Left lobe of liver (tissue), 2 donors: ENCODE data around the gene IL13RA1. TPM values are rescaled to one million over a fixed set of nuclear protein-coding genes. Genes with fewer than 3 reads are reported as not detected.
"Not testable (repeated sequence)": the region's sequence is repeated elsewhere in the genome, so short reads cannot be mapped to it uniquely, and the experiment has no call there.

Source experiments
- ATAC-seq: fragments of 200-7000 bp; cut with Tn5 transposase; one replicate; pipeline ENCODE4 v1.9.1; 2020; ENCODE audit warnings: mild to moderate bottlenecking, moderate library complexity
- DNase-seq: peaks from one replicate; pipeline ENCODE4 v3.0.0-alpha.2; 2020; ENCODE audit warnings: low spot score
- total RNA-seq: library from RNA; stranded (reverse); gene quantifications from one replicate; pipeline ENCODE4 v1.2.1, GENCODE V29; 2021
- donor health status: DM: no; HTN: no; CAD: no; lungs with moderate emphysema.
- donor health status: DM: no; HTN: yes; CAD: no.

IL13RA1 gene
- total RNA-seq, 1 donor from 2014 or later, result 72.5 TPM

DNA sequence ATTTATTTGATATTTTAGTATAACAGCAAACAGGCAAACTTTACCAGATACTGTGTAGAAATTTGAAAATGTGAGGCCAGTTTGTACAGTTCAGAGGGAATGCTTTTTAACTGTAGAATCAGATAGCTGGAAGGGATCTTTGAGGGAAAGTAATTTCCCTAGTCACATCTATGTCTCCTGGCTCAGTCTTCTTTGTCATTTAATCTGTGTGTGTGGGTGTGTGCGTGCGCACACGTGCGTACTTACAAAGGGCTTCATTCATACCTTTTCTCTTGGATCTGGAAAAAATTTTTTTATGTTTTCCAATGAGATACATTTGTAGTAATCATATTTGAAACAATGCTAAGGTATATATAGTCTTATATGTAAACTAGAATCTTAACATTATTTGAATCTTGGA is 44.6 kb downstream of the IL13RA1 start:
- no peak for DNase-seq
- no peak for ATAC-seq

DNA sequence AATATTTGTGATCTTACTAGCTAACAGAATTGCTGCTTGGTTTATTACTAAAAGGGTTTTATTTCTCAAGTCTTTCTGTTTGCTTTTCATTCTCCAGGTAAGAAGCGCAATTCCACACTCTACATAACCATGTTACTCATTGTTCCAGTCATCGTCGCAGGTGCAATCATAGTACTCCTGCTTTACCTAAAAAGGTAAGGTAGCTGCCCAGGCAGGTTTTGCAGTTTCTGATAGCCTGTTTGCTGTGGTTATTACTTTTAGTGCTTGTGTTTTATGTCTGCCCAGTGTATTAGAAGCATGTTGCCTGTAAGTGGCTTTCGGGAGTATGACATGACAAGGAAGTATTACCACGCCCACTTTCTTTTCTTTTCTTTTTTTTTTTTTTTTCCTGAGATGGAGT is 46.4 kb downstream of the IL13RA1 start:
- ATAC-seq (no peak), DNase-seq (no peak)

GRCh38 chrX:118779581-118779980 is 52.2 kb downstream of the IL13RA1 start:
- ATAC-seq (no peak), DNase-seq (no peak)

DNA sequence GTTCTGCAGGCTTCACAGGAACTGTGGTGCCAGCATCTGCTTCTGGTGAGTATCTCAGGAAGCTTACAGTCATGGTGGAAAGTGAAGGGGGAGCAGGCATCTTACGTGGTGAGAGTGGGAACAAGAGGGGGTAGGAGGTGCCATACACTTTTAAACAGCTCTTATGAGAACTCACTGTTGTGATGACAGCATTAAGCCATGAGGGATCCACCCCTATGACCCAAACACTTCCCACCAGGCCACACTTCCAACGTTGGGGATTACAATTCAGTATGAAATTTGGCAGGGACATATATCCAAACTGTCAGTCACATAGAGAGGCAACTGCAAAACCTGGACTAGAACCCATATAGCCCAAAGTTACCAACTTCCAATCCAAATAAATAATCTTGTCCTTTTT is 53.1 kb downstream of the IL13RA1 start:
- DNase-seq, result no peak

GRCh38 chrX:118780911-118781310 is 53.5 kb downstream of the IL13RA1 start:
- ATAC-seq (no peak), DNase-seq (no peak)

More for the DNA sequence above, 53.1 kb downstream of the IL13RA1 start:
- no peak for ATAC-seq

- ATAC-seq (no peak), DNase-seq (no peak)
Measured at GRCh38 chrX:118795528-118796280, 68.3 kb downstream of the IL13RA1 start.

- ATAC-seq, result no peak
- no peak for DNase-seq
Measured at GRCh38 chrX:118802857-118803256, 75.5 kb downstream of the IL13RA1 start.

- ATAC-seq (peak; percentile 90), DNase-seq (peak; percentile 45)
Measured at GRCh38 chrX:118807151-118808017, 80.0 kb downstream of the IL13RA1 start.

GRCh38 chrX:118817257-118817656 is 89.9 kb downstream of the IL13RA1 start:
- not testable (repeated sequence) for DNase-seq, ATAC-seq

DNA sequence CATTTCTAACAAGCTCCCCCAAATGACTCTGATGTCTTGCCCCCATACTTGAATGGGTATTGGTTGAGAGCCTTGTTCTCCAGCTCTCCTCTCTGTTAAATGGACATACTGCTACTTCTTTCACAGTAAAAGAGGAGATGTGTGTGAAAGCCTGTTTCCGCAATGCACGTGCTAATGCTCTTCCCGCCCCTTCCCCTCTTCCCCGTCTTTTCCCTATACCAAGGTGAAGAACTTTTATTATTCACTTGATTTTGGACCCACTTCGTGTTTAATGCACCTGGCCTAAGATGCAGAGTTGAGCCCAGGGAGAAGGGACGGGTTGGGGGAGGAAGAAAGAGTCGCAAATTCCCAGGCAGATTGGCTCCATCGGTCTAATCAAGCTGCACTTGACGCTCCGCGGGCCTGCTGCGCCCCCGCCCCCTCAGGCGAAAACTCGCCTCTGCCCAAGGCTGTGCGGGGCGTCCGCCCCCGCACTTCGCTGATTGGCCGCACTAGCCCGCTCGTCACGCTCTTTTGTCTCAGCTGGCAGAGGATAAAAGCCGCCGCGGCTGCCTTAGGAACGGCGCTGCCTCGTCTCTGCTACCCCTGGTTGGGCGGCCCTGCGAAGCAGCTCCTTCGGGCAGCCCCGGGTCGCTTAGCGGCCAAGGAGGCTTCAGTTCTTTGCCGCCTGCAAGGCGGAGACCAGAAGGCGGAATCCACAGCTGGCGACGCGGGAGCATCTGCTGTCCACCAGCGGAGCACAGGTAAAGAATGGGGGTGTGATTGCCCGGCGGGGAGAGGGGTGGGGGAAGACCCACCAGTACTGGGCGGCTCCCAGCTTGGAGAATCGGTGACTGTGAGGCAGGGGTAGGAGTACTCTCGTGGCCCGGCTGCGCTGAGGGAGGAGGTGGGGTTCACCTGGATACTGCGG is 96.1 kb downstream of the IL13RA1 start, which contains the start of gene ZCCHC12:
ZCCHC12 (plus strand) TSS at position 562 of the 910 bp plus-strand sequence. CDS start 1,421 bp downstream, outside the sequence.
- DNase-seq, result no peak
- peak; percentile 61 for ATAC-seq

- no peak for DNase-seq
- no peak for ATAC-seq
Measured at GRCh38 chrX:118824173-118824730, 96.8 kb downstream of the IL13RA1 start.

DNA sequence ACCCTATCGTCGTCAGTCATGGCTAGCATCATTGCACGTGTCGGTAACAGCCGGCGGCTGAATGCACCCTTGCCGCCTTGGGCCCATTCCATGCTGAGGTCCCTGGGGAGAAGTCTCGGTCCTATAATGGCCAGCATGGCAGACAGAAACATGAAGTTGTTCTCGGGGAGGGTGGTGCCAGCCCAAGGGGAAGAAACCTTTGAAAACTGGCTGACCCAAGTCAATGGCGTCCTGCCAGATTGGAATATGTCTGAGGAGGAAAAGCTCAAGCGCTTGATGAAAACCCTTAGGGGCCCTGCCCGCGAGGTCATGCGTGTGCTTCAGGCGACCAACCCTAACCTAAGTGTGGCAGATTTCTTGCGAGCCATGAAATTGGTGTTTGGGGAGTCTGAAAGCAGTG is 97.8 kb downstream of the IL13RA1 start:
- ATAC-seq, result no peak

DNA sequence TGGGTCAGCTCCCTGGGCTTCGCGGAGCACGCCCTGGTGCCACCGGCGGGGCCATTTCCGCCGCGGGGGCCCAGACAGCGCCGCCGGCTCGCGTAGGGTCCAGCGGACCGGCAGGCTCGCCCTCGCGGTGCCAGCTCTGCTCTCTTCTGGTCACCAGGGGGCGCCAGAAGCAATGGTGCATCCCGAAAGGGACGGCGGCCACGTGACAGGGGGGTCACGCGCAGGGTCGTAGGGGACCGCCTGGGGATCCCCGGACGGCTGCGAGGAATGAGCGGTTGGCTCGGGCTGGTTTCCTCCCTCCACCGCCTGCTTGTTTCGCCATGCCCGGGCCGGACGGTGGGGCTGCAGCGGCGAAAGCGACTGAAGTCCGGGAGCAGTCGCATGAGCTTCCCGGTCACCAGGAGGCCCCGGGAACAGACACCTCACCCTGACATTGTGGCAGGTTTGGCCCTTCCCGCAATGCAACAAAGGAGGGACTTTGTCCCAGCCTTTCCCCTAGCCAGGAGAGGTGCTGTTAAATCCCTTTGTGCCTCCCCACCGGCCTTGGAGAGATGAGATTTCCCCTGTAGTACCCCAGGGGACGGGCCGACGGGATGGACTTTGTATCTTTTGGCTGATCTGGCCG is 112.0 kb downstream of the IL13RA1 start:
- peak; percentile 98 for ATAC-seq
- peak; percentile 87 for DNase-seq

More for the DNA sequence above, 97.8 kb downstream of the IL13RA1 start:
- DNase-seq, result no peak

Other genes with a start within 250 kb of the IL13RA1 start
- gene DOCK11, start 231.8 kb upstream of the IL13RA1 start, total RNA-seq, result 2.1 TPM
- not detected for gene ZCCHC12, start 96.2 kb downstream of the IL13RA1 start, total RNA-seq
- gene LONRF3, start 247.0 kb downstream of the IL13RA1 start, total RNA-seq, result 9.5 TPM